H9 (cell line): ENCODE measurements around the gene NLE1. TPM values are rescaled to one million over a fixed set of nuclear protein-coding genes. Genes with fewer than 3 reads are reported as not detected.

Experiments
- DNase-seq: peaks from one replicate; pipeline ENCODE4 v3.0.0-alpha.2; 2017
- H2AFZ ChIP-seq: one replicate; pipeline ENCODE4 v1.6.1; 2013; ENCODE audit warnings: mild to moderate bottlenecking, low read length, control low read depth, moderate library complexity
- H2AK5ac ChIP-seq: 2 replicates; pipeline ENCODE4 v1.6.1; 2013; ENCODE audit warnings: low read length, control low read depth, mixed read lengths; ENCODE audit not compliant: insufficient read length
- H2BK120ac ChIP-seq: one replicate; pipeline ENCODE4 v1.6.1; 2013; ENCODE audit warnings: low read depth, mild to moderate bottlenecking, low read length, control low read depth, inconsistent platforms; ENCODE audit not compliant: poor library complexity, severe bottlenecking
- H2BK12ac ChIP-seq: 2 replicates; pipeline ENCODE4 v1.6.1; 2013; ENCODE audit warnings: low read length, control low read depth, mixed read lengths, low read depth; ENCODE audit not compliant: insufficient read length
- H2BK15ac ChIP-seq: 2 replicates; pipeline ENCODE4 v1.6.1; 2013; ENCODE audit warnings: low read depth, low read length, control low read depth
- H2BK20ac ChIP-seq: one replicate; pipeline ENCODE4 v1.6.1; 2013; ENCODE audit warnings: low read depth, mild to moderate bottlenecking, low read length, control low read depth, inconsistent platforms; ENCODE audit not compliant: poor library complexity, severe bottlenecking
- H2BK5ac ChIP-seq: 2 replicates; pipeline ENCODE4 v1.6.1; 2013; ENCODE audit warnings: low read length, control low read depth, mixed read lengths; ENCODE audit not compliant: insufficient read length
- H3K14ac ChIP-seq: 2 replicates; pipeline ENCODE4 v1.6.1; 2013; ENCODE audit warnings: low read length, control low read depth; ENCODE audit not compliant: insufficient read depth
- H3K18ac ChIP-seq: 2 replicates; pipeline ENCODE4 v1.6.1; 2013; ENCODE audit warnings: low read depth, mild to moderate bottlenecking, mixed read lengths, low read length, control low read depth; ENCODE audit not compliant: insufficient read length
- H3K23ac ChIP-seq: 2 replicates; pipeline ENCODE4 v1.6.1; 2013; ENCODE audit warnings: low read length, control low read depth, mixed read lengths, low read depth; ENCODE audit not compliant: insufficient read length
- H3K23me2 ChIP-seq: 2 replicates; pipeline ENCODE4 v1.6.1; 2013; ENCODE audit warnings: low read depth, mild to moderate bottlenecking, mixed read lengths, low read length, control low read depth; ENCODE audit not compliant: insufficient read length, poor library complexity, severe bottlenecking
- H3K27ac ChIP-seq: 2 replicates; pipeline ENCODE4 v1.5.1; 2013; ENCODE audit warnings: low read length, control low read depth, mixed read lengths, low read depth; ENCODE audit not compliant: insufficient read length
- H3K27me3 ChIP-seq: 2 replicates; pipeline ENCODE4 v1.6.1; 2013; ENCODE audit warnings: low read length, control low read depth, inconsistent platforms; ENCODE audit not compliant: insufficient read depth
- H3K4ac ChIP-seq: 2 replicates; pipeline ENCODE4 v1.6.1; 2013; ENCODE audit warnings: low read depth, mild to moderate bottlenecking, control low read depth, inconsistent platforms, low read length, moderate library complexity
- H3K4me1 ChIP-seq: 2 replicates; pipeline ENCODE4 v1.6.1; 2013; ENCODE audit warnings: low read length, control low read depth, inconsistent platforms; ENCODE audit not compliant: insufficient read depth
- H3K4me2 ChIP-seq: 2 replicates; pipeline ENCODE4 v1.6.1; 2013; ENCODE audit warnings: low read length, control low read depth, mixed read lengths; ENCODE audit not compliant: insufficient read length, insufficient read depth
- H3K56ac ChIP-seq: 2 replicates; pipeline ENCODE4 v1.6.1; 2013; ENCODE audit warnings: low read depth, mild to moderate bottlenecking, mixed read lengths, low read length, control low read depth; ENCODE audit not compliant: insufficient read length
- H3K79me1 ChIP-seq: 2 replicates; pipeline ENCODE4 v1.6.1; 2013; ENCODE audit warnings: low read depth, mild to moderate bottlenecking, moderate library complexity, low read length, control low read depth, inconsistent platforms; ENCODE audit not compliant: insufficient read depth, poor library complexity, severe bottlenecking
- H3K79me2 ChIP-seq: 2 replicates; pipeline ENCODE4 v1.6.1; 2013; ENCODE audit warnings: low read length, control low read depth, inconsistent platforms; ENCODE audit not compliant: insufficient read depth
- H3K9ac ChIP-seq: 2 replicates; pipeline ENCODE4 v1.6.1; 2013; ENCODE audit warnings: low read length, control low read depth, mixed read lengths; ENCODE audit not compliant: insufficient read length; ENCODE audit errors: extremely low read depth
- H3K9me3 ChIP-seq: one replicate; pipeline ENCODE4 v1.6.1; 2013; ENCODE audit warnings: low read depth, low read length, inconsistent platforms; ENCODE audit not compliant: control insufficient read depth
- H3T11ph ChIP-seq: one replicate; pipeline ENCODE4 v1.6.1; 2013; ENCODE audit warnings: mild to moderate bottlenecking, low read length, control low read depth, inconsistent platforms
- H4K20me1 ChIP-seq: one replicate; pipeline ENCODE4 v1.6.1; 2013; ENCODE audit not compliant: control insufficient read depth, insufficient read length, insufficient read depth
- H4K5ac ChIP-seq: 2 replicates; pipeline ENCODE4 v1.6.1; 2013; ENCODE audit warnings: low read depth, mild to moderate bottlenecking, mixed read lengths, low read length, control low read depth; ENCODE audit not compliant: insufficient read length
- H4K8ac ChIP-seq: replicated peaks from 2 replicates; pipeline ENCODE4 v1.6.1; 2013; ENCODE audit warnings: low read length, control low read depth, mixed read lengths, low read depth; ENCODE audit not compliant: insufficient read length
- H4K91ac ChIP-seq: 2 replicates; pipeline ENCODE4 v1.6.1; 2013; ENCODE audit warnings: low read depth, mild to moderate bottlenecking, moderate library complexity, mixed read lengths, low read length, control low read depth; ENCODE audit not compliant: insufficient read length
- H3K27ac Mint-ChIP-seq, 3 experiments: 2 replicates in 2 of 3; 3 replicates in 1 of 3; pipeline ENCODE4 v1.8.0; 2020 to 2021; ENCODE audit warnings: mixed read lengths in 3 of 3, mild to moderate bottlenecking in 1 of 3, moderate library complexity in 1 of 3
- H3K27me3 Mint-ChIP-seq: 2 replicates; pipeline ENCODE4 v1.8.0; 2021; ENCODE audit warnings: low read depth, mild to moderate bottlenecking, moderate library complexity, mixed read lengths
- H3K36me3 Mint-ChIP-seq, 3 experiments: 2 replicates in 2 of 3; 3 replicates in 1 of 3; pipeline ENCODE4 v1.8.0; 2020 to 2021; ENCODE audit warnings: low read depth in 3 of 3, mixed read lengths in 3 of 3; ENCODE audit not compliant: insufficient read depth in 1 of 3
- H3K4me1 Mint-ChIP-seq, 2 experiments: 2 replicates each; pipeline ENCODE4 v1.8.0; 2020; ENCODE audit warnings: mixed read lengths in 2 of 2
- H3K4me3 Mint-ChIP-seq, 2 experiments: 2 replicates in 1 of 2; 3 replicates in 1 of 2; pipeline ENCODE4 v1.8.0; 2020 to 2021; ENCODE audit warnings: mild to moderate bottlenecking in 2 of 2, mixed read lengths in 2 of 2, moderate library complexity in 1 of 2
- H3K9me3 Mint-ChIP-seq, 2 experiments: 2 replicates in 1 of 2; 3 replicates in 1 of 2; pipeline ENCODE4 v1.8.0; 2020; ENCODE audit warnings: mild to moderate bottlenecking in 2 of 2, mixed read lengths in 2 of 2, moderate library complexity in 1 of 2
- CTCF ChIP-seq: fragments of 200-600 bp; sonication (generic); conservative IDR thresholded peaks from 3 replicates; pipeline ENCODE4 v1.8.0; 2021; ENCODE audit warnings: antibody characterized with exemption, mild to moderate bottlenecking
- WGBS: extraction: QIAGEN DNeasy Blood & Tissue Kit; methylation state at CpG from one replicate; pipeline ENCODE4 v1.1.7; 2013; ENCODE audit warnings: missing lambda C conversion rate, low lambda C conversion rate, mixed read lengths; ENCODE audit not compliant: insufficient read length; ENCODE audit errors: extremely low coverage; 5-methylcytosine and 5-hydroxymethylcytosine counted together
- total RNA-seq: library from RNA; stranded (reverse); gene quantifications from 2 replicates; pipeline ENCODE4 v1.2.1, GENCODE V29; 2021

Gene NLE1
- total RNA-seq, 1 experiment from 2014 or later, result 43.9 TPM

- Histone ChIP-seq H4K20me1 (no peaks in the 10 kb centered on the region), H3K14ac (no peak overlapping the region), H4K5ac (no peak overlapping the region), H3K27me3 (no peaks in the 10 kb centered on the region), H4K91ac (no peak overlapping the region), H3K79me2 (no peaks in the 10 kb centered on the region), H3K79me1 (no peaks in the 10 kb centered on the region), H2BK120ac (no peak overlapping the region), H3K23ac (no peak overlapping the region), H4K8ac (no peak overlapping the region), H2BK20ac (no peak overlapping the region), H3K4me1 (no peaks in the 10 kb centered on the region; the same call in 1 of the 2 replicates), H3K9ac (no peak overlapping the region), H2BK5ac (no peak overlapping the region), H3K27ac (no peak overlapping the region), H3K4ac (no peak overlapping the region), H3T11ph (no peak overlapping the region), H3K18ac (no peak overlapping the region), H3K9me3 (no peaks in the 10 kb centered on the region), H2BK15ac (no peak overlapping the region), H2AFZ (no peak overlapping the region), H3K23me2 (no peaks in the 10 kb centered on the region), H3K56ac (no peak overlapping the region), H2BK12ac (no peak overlapping the region), H3K4me2 (no peak overlapping the region), H2AK5ac (no peak overlapping the region)
- H3K36me3 Mint-ChIP-seq, result no peaks in the 10 kb centered on the region
- WGBS, result no CpG with 5 or more reads among the region's 3 CpGs
- no peaks in the 10 kb centered on the region for H3K9me3 Mint-ChIP-seq
- peaks cover 6 to 8% of the 10 kb centered on the region in 2 experiments for H3K4me1 Mint-ChIP-seq
- no peak overlapping the region for H3K4me3 Mint-ChIP-seq
- H3K27ac Mint-ChIP-seq, result no peak overlapping the region
- H3K27me3 Mint-ChIP-seq, result no peaks in the 10 kb centered on the region; the same call in 1 of the 2 replicates
- no peak for DNase-seq
- TF ChIP-seq CTCF, result no peak
Observed at GRCh38 chr17:35161281-35161761, 19.2 kb upstream of the NLE1 start.
